ENCODE results near the gene TBXT.
"Not testable (repeated sequence)": the region's sequence is repeated elsewhere in the genome, so short reads cannot be mapped to it uniquely, and the experiment has no call there.

- not testable (repeated sequence) for TF ChIP-seq CTCF, POLR2A, EP300 (IDR thresholded peaks at IDR 0.05)
Observed at GRCh38 chr6:166175093-166175492, 7.4 kb upstream of the TBXT start.
